Keratinocyte (primary cell): ENCODE results near the gene SLC38A7. TPM values are rescaled to one million over a fixed set of nuclear protein-coding genes. Genes with fewer than 3 reads are reported as not detected.

Source experiments
- DNase-seq: peaks from one replicate; pipeline ENCODE4 v3.0.0-alpha.2; 2011; ENCODE audit warnings: low read depth, missing footprints, low spot score
- FAIRE-seq: peaks from 2 replicates; lab custom pipeline; 2011; peaks lifted over from hg19 to GRCh38; lab: Jason Lieb, UNC
- H2AFZ ChIP-seq: 2 replicates; pipeline ENCODE4 v1.6.0; 2012; ENCODE audit warnings: low read length, control low read depth, inconsistent platforms; ENCODE audit not compliant: control insufficient read depth
- H3K27ac ChIP-seq: 2 replicates; pipeline ENCODE4 v1.5.1; 2011; ENCODE audit warnings: low read length; ENCODE audit not compliant: control insufficient read depth, insufficient read depth
- H3K27me3 ChIP-seq: 3 replicates; pipeline ENCODE4 v1.6.0; 2011; ENCODE audit warnings: low read length; ENCODE audit not compliant: control insufficient read depth, insufficient read depth; ENCODE audit errors: extremely low read depth
- H3K36me3 ChIP-seq, 2 experiments: 2 replicates in 1 of 2; 3 replicates in 1 of 2; pipeline ENCODE4 v1.5.1; 2011; ENCODE audit warnings: low read length in 2 of 2, mild to moderate bottlenecking in 1 of 2; ENCODE audit not compliant: control insufficient read depth in 2 of 2, insufficient read depth in 2 of 2; ENCODE audit errors: extremely low read depth in 1 of 2
- H3K4me1 ChIP-seq: 3 replicates; pipeline ENCODE4 v1.5.1; 2011; ENCODE audit warnings: low read length; ENCODE audit not compliant: control insufficient read depth, insufficient read depth; ENCODE audit errors: extremely low read depth
- H3K4me2 ChIP-seq: 3 replicates; pipeline ENCODE4 v1.6.0; 2011; ENCODE audit warnings: low read depth, low read length; ENCODE audit not compliant: control insufficient read depth, insufficient read depth; ENCODE audit errors: extremely low read depth
- H3K4me3 ChIP-seq, 3 experiments: fragments of 200-600 bp in 1 of 3; sonication (generic) in 1 of 3; 2 replicates in 2 of 3; 3 replicates in 1 of 3; pipeline ENCODE4 v1.5.1; 2011 to 2016; ENCODE audit warnings: low read length in 3 of 3, mild to moderate bottlenecking in 3 of 3, control low read depth in 2 of 3, inconsistent platforms in 1 of 3, low read depth in 1 of 3, mixed read lengths in 1 of 3, mixed run types in 1 of 3, moderate library complexity in 1 of 3; ENCODE audit not compliant: control insufficient read depth in 2 of 3, insufficient read depth in 2 of 3; ENCODE audit errors: extremely low read depth in 1 of 3
- H3K79me2 ChIP-seq: 2 replicates; pipeline ENCODE4 v1.6.0; 2012; ENCODE audit warnings: low read length; ENCODE audit not compliant: control insufficient read depth, insufficient read depth
- H3K9ac ChIP-seq: 3 replicates; pipeline ENCODE4 v1.6.0; 2011; ENCODE audit warnings: low read length; ENCODE audit not compliant: control insufficient read depth, insufficient read depth; ENCODE audit errors: extremely low read depth
- H3K9me1 ChIP-seq: 3 replicates; pipeline ENCODE4 v1.6.0; 2011; ENCODE audit warnings: low read length; ENCODE audit not compliant: control insufficient read depth, insufficient read depth; ENCODE audit errors: extremely low read depth
- H3K9me3 ChIP-seq: 2 replicates; pipeline ENCODE4 v1.5.1; 2012; ENCODE audit warnings: low read depth, low read length; ENCODE audit not compliant: control insufficient read depth
- H4K20me1 ChIP-seq: 3 replicates; pipeline ENCODE4 v1.6.0; 2011; ENCODE audit warnings: low read length; ENCODE audit not compliant: control insufficient read depth, insufficient read depth; ENCODE audit errors: extremely low read depth
- EZH2 ChIP-seq: IDR thresholded peaks from one replicate; pipeline ENCODE4 v1.6.1; 2012; ENCODE audit warnings: inconsistent platforms, mild to moderate bottlenecking, low read length, moderate library complexity
- dilution Hi-C: fragments of 300-500 bp; cut with MboI; formaldehyde crosslinking; loops from one replicate; pipeline ENCODE4 v1.7.0; 2020; ENCODE audit warnings: low sequenced_read_pairs; ENCODE audit not compliant: extremely low pct_ligation_motif_present
- polyA plus RNA-seq, 5 experiments: library from polyadenylated mRNA; depleted of rRNA in 3 of 5; stranded (reverse) in 3 of 5; stranded (forward) in 1 of 5; unstranded in 1 of 5; fragments of >200 nt; gene quantifications; 1 replicate in 1 of 5; 2 replicates in 3 of 5; 3 replicates in 1 of 5; pipeline versions ENCODE4 v1.2.1 to v1.2.3, GENCODE V29; 2011 to 2012; ENCODE audit warnings: missing spikeins in 2 of 5, low read depth in 1 of 5, low replicate concordance in 1 of 5
- TF ChIP-seq, protein P1 (sequence below), 3 experiments: IDR thresholded peaks in 1 of 3; conservative IDR thresholded peaks in 1 of 3; optimal IDR thresholded peaks in 1 of 3; 2 replicates in 2 of 3; 3 replicates in 1 of 3; pipeline versions ENCODE3 to v1.5.1; 2011; ENCODE audit warnings: low read length in 3 of 3, mild to moderate bottlenecking in 3 of 3, moderate library complexity in 2 of 3, control low read depth in 1 of 3, inconsistent platforms in 1 of 3; ENCODE audit not compliant: insufficient read depth in 2 of 3; ENCODE audit errors: extremely low read depth in 1 of 3

The SLC38A7 gene
- polyA plus RNA-seq, 1 donor (not counting 4 experiments of a cell fraction or from before 2014, with no cell fraction given) = 11.2 TPM

- no peak overlapping the region for H2AFZ ChIP-seq
- H3K9me1 ChIP-seq = no peaks in the 10 kb centered on the region
- H3K4me1 ChIP-seq = peaks cover 9% of the 10 kb centered on the region
- FAIRE-seq (no peak), DNase-seq (no peak)
- H3K27me3 ChIP-seq = no peaks in the 10 kb centered on the region
- H3K4me2 ChIP-seq = no peak overlapping the region
- H3K4me3 ChIP-seq = no peak overlapping the region
- no peak overlapping the region for H3K9ac ChIP-seq
- dilution Hi-C loops = no loop called here
- no peak for TF ChIP-seq EZH2
- TF ChIP-seq, protein P1, sequence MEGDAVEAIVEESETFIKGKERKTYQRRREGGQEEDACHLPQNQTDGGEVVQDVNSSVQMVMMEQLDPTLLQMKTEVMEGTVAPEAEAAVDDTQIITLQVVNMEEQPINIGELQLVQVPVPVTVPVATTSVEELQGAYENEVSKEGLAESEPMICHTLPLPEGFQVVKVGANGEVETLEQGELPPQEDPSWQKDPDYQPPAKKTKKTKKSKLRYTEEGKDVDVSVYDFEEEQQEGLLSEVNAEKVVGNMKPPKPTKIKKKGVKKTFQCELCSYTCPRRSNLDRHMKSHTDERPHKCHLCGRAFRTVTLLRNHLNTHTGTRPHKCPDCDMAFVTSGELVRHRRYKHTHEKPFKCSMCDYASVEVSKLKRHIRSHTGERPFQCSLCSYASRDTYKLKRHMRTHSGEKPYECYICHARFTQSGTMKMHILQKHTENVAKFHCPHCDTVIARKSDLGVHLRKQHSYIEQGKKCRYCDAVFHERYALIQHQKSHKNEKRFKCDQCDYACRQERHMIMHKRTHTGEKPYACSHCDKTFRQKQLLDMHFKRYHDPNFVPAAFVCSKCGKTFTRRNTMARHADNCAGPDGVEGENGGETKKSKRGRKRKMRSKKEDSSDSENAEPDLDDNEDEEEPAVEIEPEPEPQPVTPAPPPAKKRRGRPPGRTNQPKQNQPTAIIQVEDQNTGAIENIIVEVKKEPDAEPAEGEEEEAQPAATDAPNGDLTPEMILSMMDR (optimal IDR thresholded peaks at IDR 0.05 in 1 of 3, IDR thresholded peaks at IDR 0.05 in 1 of 3, conservative IDR thresholded peaks at IDR 0.05 in 1 of 3; ENCODE audit: extremely low read depth in 1 of 3, insufficient read depth in 2 of 3, low read length in 3 of 3) = no peak
- no peaks in the 10 kb centered on the region for H3K9me3 ChIP-seq
- no peaks in the 10 kb centered on the region for H3K79me2 ChIP-seq
- H3K27ac ChIP-seq = no peak overlapping the region
- H4K20me1 ChIP-seq = no peaks in the 10 kb centered on the region
- no peaks in the 10 kb centered on the region for H3K36me3 ChIP-seq
Measured at GRCh38 chr16:58652741-58653140, 31.8 kb downstream of the SLC38A7 start.

GRCh38 chr16:58651965-58652348 is 32.6 kb downstream of the SLC38A7 start:
- no peak overlapping the region for H3K27ac ChIP-seq
- H3K4me2 ChIP-seq = peak overlapping the region; percentile 38
- no peaks in the 10 kb centered on the region for H3K79me2 ChIP-seq
- no peak overlapping the region for H3K4me3 ChIP-seq
- peaks cover 9% of the 10 kb centered on the region for H3K4me1 ChIP-seq
- no peaks in the 10 kb centered on the region for H3K9me3 ChIP-seq
- no peaks in the 10 kb centered on the region for H3K9me1 ChIP-seq
- FAIRE-seq = no peak
- no peak overlapping the region for H2AFZ ChIP-seq
- TF ChIP-seq, protein P1 (optimal IDR thresholded peaks at IDR 0.05 in 1 of 3, IDR thresholded peaks at IDR 0.05 in 1 of 3, conservative IDR thresholded peaks at IDR 0.05 in 1 of 3; ENCODE audit: extremely low read depth in 1 of 3, insufficient read depth in 2 of 3, low read length in 3 of 3) = no peak
- TF ChIP-seq EZH2 = no peak
- DNase-seq = no peak
- H3K36me3 ChIP-seq = no peaks in the 10 kb centered on the region
- no peaks in the 10 kb centered on the region for H3K27me3 ChIP-seq
- H4K20me1 ChIP-seq = no peaks in the 10 kb centered on the region
- H3K9ac ChIP-seq = no peak overlapping the region
- dilution Hi-C loops = no loop called here
